Hepatocyte (in vitro differentiated cells): ENCODE data around the gene TMEM244. TPM values are rescaled to one million over a fixed set of nuclear protein-coding genes. Genes with fewer than 3 reads are reported as not detected.

Experiments
- DNase-seq: peaks from one replicate; pipeline ENCODE4 v3.0.0-alpha.2; 2016; ENCODE audit warnings: low spot score
- H2AFZ ChIP-seq: fragments of 200-600 bp; sonication (generic); 2 replicates; pipeline ENCODE4 v1.6.0; 2016; ENCODE audit warnings: antibody characterized with exemption, mild to moderate bottlenecking
- H3K27ac ChIP-seq: fragments of 200-600 bp; sonication (generic); 2 replicates; pipeline ENCODE4 v1.5.1; 2016; ENCODE audit warnings: mild to moderate bottlenecking
- H3K27me3 ChIP-seq: fragments of 200-600 bp; sonication (generic); 2 replicates; pipeline ENCODE4 v1.6.1; 2016
- H3K36me3 ChIP-seq: fragments of 200-600 bp; sonication (generic); replicated peaks from 2 replicates; pipeline ENCODE4 v1.5.1; 2016; ENCODE audit warnings: low read depth; ENCODE audit not compliant: insufficient read depth
- H3K4me1 ChIP-seq: fragments of 200-600 bp; sonication (generic); 2 replicates; pipeline ENCODE4 v1.5.1; 2016; ENCODE audit warnings: mild to moderate bottlenecking, moderate library complexity; ENCODE audit not compliant: insufficient read depth
- H3K4me2 ChIP-seq: fragments of 200-600 bp; sonication (generic); 2 replicates; pipeline ENCODE4 v1.6.0; 2016
- H3K4me3 ChIP-seq: fragments of 200-600 bp; sonication (generic); 2 replicates; pipeline ENCODE4 v1.5.1; 2016; ENCODE audit warnings: mild to moderate bottlenecking
- H3K79me2 ChIP-seq: fragments of 200-600 bp; sonication (generic); 2 replicates; pipeline ENCODE4 v1.6.0; 2017; ENCODE audit warnings: mild to moderate bottlenecking
- H3K9me2 ChIP-seq: fragments of 200-600 bp; sonication (generic); replicated peaks from 2 replicates; pipeline ENCODE4 v1.6.0; 2017; ENCODE audit warnings: mild to moderate bottlenecking; ENCODE audit not compliant: insufficient read depth
- H3K9me3 ChIP-seq: fragments of 200-600 bp; sonication (generic); 2 replicates; pipeline ENCODE4 v1.5.1; 2016; ENCODE audit warnings: low read depth, mild to moderate bottlenecking
- H4K20me1 ChIP-seq: fragments of 200-600 bp; sonication (generic); 2 replicates; pipeline ENCODE4 v1.6.0; 2016; ENCODE audit warnings: mild to moderate bottlenecking; ENCODE audit not compliant: insufficient read depth, poor library complexity, severe bottlenecking
- CTCF ChIP-seq: fragments of 200-600 bp; sonication (generic); IDR thresholded peaks from 2 replicates; pipeline ENCODE4 v1.5.1; 2016; ENCODE audit warnings: antibody characterized with exemption, mild to moderate bottlenecking; ENCODE audit not compliant: poor library complexity
- EZH2 ChIP-seq: fragments of 200-600 bp; sonication (generic); IDR thresholded peaks from 2 replicates; pipeline ENCODE4 v1.6.1; 2016; ENCODE audit warnings: antibody characterized with exemption, mild to moderate bottlenecking, borderline replicate concordance
- EZH2phosphoT487 ChIP-seq: fragments of 200-600 bp; sonication (generic); IDR thresholded peaks from one replicate; pipeline ENCODE4 v1.6.1; 2018; ENCODE audit warnings: antibody characterized with exemption, mild to moderate bottlenecking, low read depth, moderate library complexity; ENCODE audit not compliant: unreplicated experiment, severe bottlenecking
- WGBS: methylation state at CpG from one replicate; pipeline ENCODE4 v1.1.6; 2016; ENCODE audit warnings: low lambda C conversion rate; ENCODE audit errors: missing lambda C conversion rate; 5-methylcytosine and 5-hydroxymethylcytosine counted together
- polyA plus RNA-seq: library from polyadenylated mRNA; unstranded; fragments of >200 nt; fragmentation: Nextera tagmentation; extraction: Ambion mirVana; gene quantifications from 2 replicates; pipeline ENCODE4 v1.2.1, GENCODE V29; 2016
- total RNA-seq: library from RNA; depleted of rRNA; stranded (reverse); fragments of >200 nt; gene quantifications from 2 replicates; pipeline ENCODE4 v1.2.3, GENCODE V29; 2014

Gene TMEM244
- total and polyA plus RNA-seq, 2 experiments from 2014 or later: not detected

DNA sequence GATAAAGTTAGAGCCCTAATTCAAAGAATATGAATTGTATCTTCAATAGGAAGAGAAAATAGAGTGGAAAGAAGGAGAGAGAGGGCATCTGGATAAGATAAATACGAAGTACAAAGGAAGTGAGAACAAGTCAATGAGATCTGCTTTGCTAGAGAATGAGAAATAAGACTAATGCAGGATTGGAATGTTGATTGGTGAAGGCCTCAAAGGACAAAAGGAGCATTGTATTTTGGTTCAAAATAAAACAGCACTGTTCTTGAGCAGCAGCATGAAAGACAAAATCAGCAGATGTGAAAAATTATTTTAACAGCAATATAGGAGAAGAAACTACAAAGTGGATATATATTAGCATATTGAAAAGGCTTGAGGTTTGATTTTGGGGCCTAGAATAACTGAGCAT lies 5.1 kb upstream of the TMEM244 start:
- TF ChIP-seq CTCF (no peak), EZH2phosphoT487 (no peak), EZH2 (no peak)
- no peak for DNase-seq
- 77% methylated on average over 1 of the region's 1 CpG for WGBS
- no peaks in the 10 kb centered on the region for H3K27me3 ChIP-seq
- no peak overlapping the region for H2AFZ ChIP-seq
- H3K4me3 ChIP-seq: no peak overlapping the region
- H3K4me2 ChIP-seq: no peak overlapping the region
- no peaks in the 10 kb centered on the region for H3K36me3 ChIP-seq
- H3K4me1 ChIP-seq: no peaks in the 10 kb centered on the region
- H3K9me3 ChIP-seq: no peaks in the 10 kb centered on the region
- no peaks in the 10 kb centered on the region for H4K20me1 ChIP-seq
- H3K9me2 ChIP-seq: no peaks in the 10 kb centered on the region
- H3K27ac ChIP-seq: no peak overlapping the region
- no peaks in the 10 kb centered on the region for H3K79me2 ChIP-seq

DNA sequence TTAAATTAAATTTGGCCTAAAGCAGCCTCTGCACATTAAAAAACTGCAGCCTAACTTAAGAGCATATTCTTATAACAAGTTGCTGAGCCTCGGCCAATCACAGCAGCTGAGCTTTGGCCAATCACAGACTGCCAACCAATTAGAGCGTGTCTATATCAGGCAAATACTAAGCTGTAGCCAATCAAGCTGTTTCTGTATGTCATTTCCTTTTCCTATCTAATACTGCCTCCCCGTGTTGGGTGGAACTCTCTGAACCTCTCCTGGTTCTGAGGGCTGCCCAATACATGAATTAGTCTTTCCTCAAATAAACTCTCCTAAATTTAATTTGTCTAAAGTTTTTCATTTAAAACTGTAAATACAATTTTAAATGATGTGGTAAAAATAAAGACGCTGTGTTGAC lies 3.9 kb upstream of the TMEM244 start:
- Histone ChIP-seq H3K4me3 (no peak overlapping the region), H3K4me2 (no peak overlapping the region), H3K36me3 (no peaks in the 10 kb centered on the region), H3K27me3 (no peaks in the 10 kb centered on the region), H3K79me2 (no peaks in the 10 kb centered on the region), H3K27ac (no peak overlapping the region), H4K20me1 (no peaks in the 10 kb centered on the region), H3K9me3 (no peaks in the 10 kb centered on the region), H3K9me2 (no peaks in the 10 kb centered on the region), H2AFZ (no peak overlapping the region), H3K4me1 (no peaks in the 10 kb centered on the region)
- TF ChIP-seq CTCF (no peak), EZH2phosphoT487 (no peak), EZH2 (no peak)
- DNase-seq: no peak
- WGBS: 91% methylated on average over 4 of the region's 4 CpGs

GRCh38 chr6:129863664-129864063 lies 2.5 kb upstream of the TMEM244 start:
- H3K36me3 ChIP-seq: no peaks in the 10 kb centered on the region
- 93% methylated on average over 6 of the region's 6 CpGs for WGBS
- no peak overlapping the region for H3K4me2 ChIP-seq
- no peak for DNase-seq
- H3K9me2 ChIP-seq: no peaks in the 10 kb centered on the region
- H4K20me1 ChIP-seq: no peaks in the 10 kb centered on the region
- no peaks in the 10 kb centered on the region for H3K4me1 ChIP-seq
- H2AFZ ChIP-seq: no peak overlapping the region
- H3K27me3 ChIP-seq: no peaks in the 10 kb centered on the region
- TF ChIP-seq EZH2: no peak
- no peak for TF ChIP-seq EZH2phosphoT487
- no peak for TF ChIP-seq CTCF
- no peak overlapping the region for H3K4me3 ChIP-seq
- H3K79me2 ChIP-seq: no peaks in the 10 kb centered on the region
- H3K9me3 ChIP-seq: no peaks in the 10 kb centered on the region
- no peak overlapping the region for H3K27ac ChIP-seq

GRCh38 chr6:129859524-129859923 lies 1.6 kb downstream of the TMEM244 start:
- TF ChIP-seq CTCF (no peak), EZH2phosphoT487 (no peak)
- DNase-seq: no peak
- no peaks in the 10 kb centered on the region for H3K4me1 ChIP-seq
- no peaks in the 10 kb centered on the region for H3K79me2 ChIP-seq
- no peaks in the 10 kb centered on the region for H3K36me3 ChIP-seq
- H3K9me2 ChIP-seq: no peaks in the 10 kb centered on the region
- H3K27ac ChIP-seq: no peak overlapping the region
- H3K4me2 ChIP-seq: no peak overlapping the region
- 47% methylated on average over 2 of the region's 2 CpGs for WGBS
- H3K4me3 ChIP-seq: no peak overlapping the region
- H3K27me3 ChIP-seq: no peaks in the 10 kb centered on the region
- H3K9me3 ChIP-seq: no peaks in the 10 kb centered on the region
- H4K20me1 ChIP-seq: no peaks in the 10 kb centered on the region
- H2AFZ ChIP-seq: no peak overlapping the region
